ENCODE results near the gene WDR26.

GRCh38 chr1:224482619-224483018, 48.0 kb upstream of the WDR26 start:
- TF ChIP-seq, protein P1, sequence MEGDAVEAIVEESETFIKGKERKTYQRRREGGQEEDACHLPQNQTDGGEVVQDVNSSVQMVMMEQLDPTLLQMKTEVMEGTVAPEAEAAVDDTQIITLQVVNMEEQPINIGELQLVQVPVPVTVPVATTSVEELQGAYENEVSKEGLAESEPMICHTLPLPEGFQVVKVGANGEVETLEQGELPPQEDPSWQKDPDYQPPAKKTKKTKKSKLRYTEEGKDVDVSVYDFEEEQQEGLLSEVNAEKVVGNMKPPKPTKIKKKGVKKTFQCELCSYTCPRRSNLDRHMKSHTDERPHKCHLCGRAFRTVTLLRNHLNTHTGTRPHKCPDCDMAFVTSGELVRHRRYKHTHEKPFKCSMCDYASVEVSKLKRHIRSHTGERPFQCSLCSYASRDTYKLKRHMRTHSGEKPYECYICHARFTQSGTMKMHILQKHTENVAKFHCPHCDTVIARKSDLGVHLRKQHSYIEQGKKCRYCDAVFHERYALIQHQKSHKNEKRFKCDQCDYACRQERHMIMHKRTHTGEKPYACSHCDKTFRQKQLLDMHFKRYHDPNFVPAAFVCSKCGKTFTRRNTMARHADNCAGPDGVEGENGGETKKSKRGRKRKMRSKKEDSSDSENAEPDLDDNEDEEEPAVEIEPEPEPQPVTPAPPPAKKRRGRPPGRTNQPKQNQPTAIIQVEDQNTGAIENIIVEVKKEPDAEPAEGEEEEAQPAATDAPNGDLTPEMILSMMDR (IDR thresholded peaks at IDR 0.05), result no peak
- no peak for TF ChIP-seq POLR2A (IDR thresholded peaks at IDR 0.05)
